ENCODE data around the gene ELN. TPM values are rescaled to one million over a fixed set of nuclear protein-coding genes. Genes with fewer than 3 reads are reported as not detected.

ELN gene
- polyA plus RNA-seq, 6 donors from 2014 or later, result not detected

DNA sequence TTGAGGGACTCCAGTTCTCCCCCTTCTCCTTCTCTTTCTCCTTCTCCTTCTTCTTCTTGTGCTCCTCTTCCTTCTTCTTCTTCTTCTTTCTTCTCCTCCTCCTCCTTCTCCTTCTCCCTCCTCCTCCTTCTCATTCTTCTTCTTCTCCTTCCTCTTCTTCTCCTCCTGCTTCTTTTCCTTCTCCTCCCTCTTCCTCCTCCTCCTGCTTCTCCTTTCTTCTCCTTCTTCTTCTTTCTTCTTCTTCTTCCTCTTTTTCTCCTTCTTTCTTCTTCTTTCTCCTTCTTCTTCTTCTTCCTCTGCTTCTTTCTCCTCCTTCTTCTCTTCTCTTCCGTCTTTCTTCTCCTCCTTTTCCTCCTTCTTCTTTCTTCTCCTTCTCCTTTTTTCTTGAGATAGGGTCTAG is 30.0 kb downstream of the ELN start:
- Mint-ChIP-seq H3K4me3 (no peak overlapping the region), H3K27ac (peak overlapping the region in 1 of 6 donors; percentile 43), H3K27me3 (peaks cover 4 to 36% (median 24%) of the 10 kb centered on the region in 3 donors), H3K36me3 (no peaks in the 10 kb centered on the region), H3K9me3 (peaks cover 0 to 2% (median 0%) of the 10 kb centered on the region in 7 donors), H3K4me1 (peaks cover 0 to 5% (median 4%) of the 10 kb centered on the region in 3 donors)
- ATAC-seq (ENCODE audit: low read depth in 2 of 2) (no peak), DNase-seq (no peak)

DNA sequence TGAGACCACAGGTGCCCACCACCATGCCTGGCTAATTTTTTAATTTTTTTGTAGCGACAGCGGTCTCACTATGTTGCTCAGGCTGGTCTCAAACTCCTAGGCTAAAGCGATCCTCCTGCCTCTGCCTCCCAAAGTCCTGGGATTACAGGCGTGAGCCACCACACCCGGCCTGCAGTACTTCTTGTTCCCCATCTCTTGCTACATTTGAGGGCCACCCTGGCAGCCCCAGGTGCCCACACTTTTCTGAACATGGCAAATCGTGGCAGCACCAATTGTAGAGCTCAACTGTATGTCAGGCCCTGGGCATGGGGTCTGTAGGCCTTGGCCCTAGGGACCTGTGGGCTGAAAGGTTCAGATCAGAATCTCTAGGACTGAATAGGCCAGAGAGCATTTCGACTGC is 30.5 kb downstream of the ELN start:
- ATAC-seq (ENCODE audit: low read depth in 2 of 2) (no peak), DNase-seq (no peak)
- Mint-ChIP-seq H3K27me3 (peaks cover 1 to 35% (median 19%) of the 10 kb centered on the region in 3 donors), H3K36me3 (no peaks in the 10 kb centered on the region), H3K4me1 (peaks cover 0 to 5% (median 4%) of the 10 kb centered on the region in 3 donors), H3K27ac (no peak overlapping the region), H3K4me3 (no peak overlapping the region), H3K9me3 (peaks cover 0 to 2% (median 0%) of the 10 kb centered on the region in 7 donors)

DNA sequence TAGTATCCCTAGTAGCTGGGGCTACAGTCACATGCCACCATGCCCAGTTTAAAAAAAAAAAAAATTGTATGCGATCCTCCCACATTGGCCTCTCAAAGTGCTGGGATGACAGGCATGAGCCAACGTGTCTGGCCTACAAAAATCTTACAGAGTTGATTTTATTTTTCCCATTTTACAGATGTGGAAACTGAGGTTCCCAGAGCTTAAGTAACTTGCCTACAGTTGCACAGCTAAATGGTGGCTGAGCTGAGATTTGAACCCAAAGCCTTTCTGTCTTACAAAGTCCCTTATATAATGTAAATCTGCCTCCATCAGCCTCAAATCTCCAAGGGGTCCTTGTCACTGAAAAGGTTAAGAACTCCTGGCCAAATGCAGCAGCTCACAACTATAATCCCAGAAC is 31.1 kb downstream of the ELN start:
- Mint-ChIP-seq H3K27me3 (peaks cover 0 to 32% (median 14%) of the 10 kb centered on the region in 3 donors), H3K36me3 (no peaks in the 10 kb centered on the region), H3K27ac (peak overlapping the region in 1 of 6 donors; percentile 6), H3K9me3 (peaks cover 0 to 2% (median 0%) of the 10 kb centered on the region in 7 donors), H3K4me3 (no peak overlapping the region), H3K4me1 (peaks cover 0 to 5% (median 4%) of the 10 kb centered on the region in 3 donors)
- DNase-seq (no peak), ATAC-seq (ENCODE audit: low read depth in 2 of 2) (no peak)

DNA sequence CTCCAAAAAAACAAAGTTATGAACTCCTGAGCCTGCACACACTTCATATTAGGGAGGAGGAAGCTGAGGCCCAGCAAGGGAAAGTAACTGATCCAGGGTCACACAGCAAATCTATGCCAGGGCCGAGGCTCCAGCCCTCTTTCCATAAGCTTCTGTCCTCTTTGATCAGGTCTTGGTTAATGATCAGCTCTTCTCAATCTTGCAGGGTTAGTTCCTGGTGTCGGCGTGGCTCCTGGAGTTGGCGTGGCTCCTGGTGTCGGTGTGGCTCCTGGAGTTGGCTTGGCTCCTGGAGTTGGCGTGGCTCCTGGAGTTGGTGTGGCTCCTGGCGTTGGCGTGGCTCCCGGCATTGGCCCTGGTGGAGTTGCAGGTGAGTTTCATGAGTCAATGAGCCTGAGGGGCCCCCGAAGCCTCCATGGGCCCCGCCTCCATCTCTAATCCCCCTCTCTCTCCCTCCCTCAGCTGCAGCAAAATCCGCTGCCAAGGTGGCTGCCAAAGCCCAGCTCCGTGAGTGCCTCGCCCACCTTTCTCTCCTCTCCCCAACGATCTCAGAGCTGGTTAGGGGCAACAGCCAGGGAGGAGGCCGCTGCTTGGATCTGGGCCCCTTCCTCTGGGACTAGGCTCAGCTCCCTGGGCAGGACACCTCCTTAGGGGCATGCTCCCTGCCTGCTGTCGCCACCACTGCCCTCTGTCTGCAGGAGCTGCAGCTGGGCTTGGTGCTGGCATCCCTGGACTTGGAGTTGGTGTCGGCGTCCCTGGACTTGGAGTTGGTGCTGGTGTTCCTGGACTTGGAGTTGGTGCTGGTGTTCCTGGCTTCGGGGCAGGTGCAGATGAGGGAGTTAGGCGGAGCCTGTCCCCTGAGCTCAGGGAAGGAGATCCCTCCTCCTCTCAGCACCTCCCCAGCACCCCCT is 32.0 kb downstream of the ELN start:
- H3K36me3 Mint-ChIP-seq, result no peaks in the 10 kb centered on the region
- peaks cover 0 to 26% (median 11%) of the 10 kb centered on the region in 3 donors for H3K27me3 Mint-ChIP-seq
- no peaks in the 10 kb centered on the region for H3K9me3 Mint-ChIP-seq
- H3K27ac Mint-ChIP-seq, result peak overlapping the region in 2 of 6 donors; percentile 21 to 29
- peaks cover 0 to 5% (median 4%) of the 10 kb centered on the region in 3 donors for H3K4me1 Mint-ChIP-seq
- H3K4me3 Mint-ChIP-seq, result peak overlapping the region in 1 of 8 donors; percentile 29
- DNase-seq (no peak), ATAC-seq (ENCODE audit: low read depth in 2 of 2) (no peak)

DNA sequence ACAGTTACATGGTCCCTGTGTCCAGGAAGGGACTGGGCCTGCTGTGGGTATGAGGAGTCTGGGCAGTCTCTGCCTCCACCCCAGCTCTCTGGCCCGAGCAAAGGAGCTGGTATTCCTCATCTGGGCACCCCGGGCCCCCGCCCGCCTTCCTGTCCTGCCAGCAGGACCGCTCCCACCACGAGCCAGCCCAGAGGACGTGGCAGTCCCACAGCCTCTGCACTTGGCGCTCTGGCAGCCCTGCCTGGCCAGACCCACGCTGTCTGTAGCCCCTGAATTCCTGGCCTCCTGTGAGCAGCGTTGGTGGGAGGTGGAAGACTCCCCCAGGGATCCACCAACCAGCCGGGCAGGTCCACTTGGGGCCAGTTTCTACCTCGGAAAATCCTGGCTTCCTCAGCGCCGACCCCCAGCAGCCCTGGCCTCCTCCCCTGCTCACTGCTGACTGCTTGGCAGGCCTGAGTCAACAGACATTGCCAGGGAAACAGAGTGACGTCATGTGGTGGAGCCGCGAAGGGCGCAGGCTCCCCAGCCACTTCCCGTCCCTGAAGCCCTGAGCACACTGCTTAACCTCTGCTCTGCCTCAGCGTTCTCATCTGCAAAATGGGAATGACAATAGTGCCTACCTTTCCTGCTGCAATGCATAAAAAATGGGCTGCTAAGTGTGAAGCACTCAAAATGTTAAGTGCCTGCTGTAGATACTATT is 34.0 kb downstream of the ELN start:
- peak; percentile 54 to 95 for ATAC-seq (ENCODE audit: low read depth in 2 of 2)
- H3K4me1 Mint-ChIP-seq, result peaks cover 0 to 5% (median 4%) of the 10 kb centered on the region in 3 donors
- no peak overlapping the region for H3K4me3 Mint-ChIP-seq
- peaks cover 0 to 25% (median 11%) of the 10 kb centered on the region in 3 donors for H3K27me3 Mint-ChIP-seq
- H3K36me3 Mint-ChIP-seq, result no peaks in the 10 kb centered on the region
- peak overlapping the region in 1 of 6 donors; percentile 92 for H3K27ac Mint-ChIP-seq
- no peaks in the 10 kb centered on the region for H3K9me3 Mint-ChIP-seq
- no peak for DNase-seq

DNA sequence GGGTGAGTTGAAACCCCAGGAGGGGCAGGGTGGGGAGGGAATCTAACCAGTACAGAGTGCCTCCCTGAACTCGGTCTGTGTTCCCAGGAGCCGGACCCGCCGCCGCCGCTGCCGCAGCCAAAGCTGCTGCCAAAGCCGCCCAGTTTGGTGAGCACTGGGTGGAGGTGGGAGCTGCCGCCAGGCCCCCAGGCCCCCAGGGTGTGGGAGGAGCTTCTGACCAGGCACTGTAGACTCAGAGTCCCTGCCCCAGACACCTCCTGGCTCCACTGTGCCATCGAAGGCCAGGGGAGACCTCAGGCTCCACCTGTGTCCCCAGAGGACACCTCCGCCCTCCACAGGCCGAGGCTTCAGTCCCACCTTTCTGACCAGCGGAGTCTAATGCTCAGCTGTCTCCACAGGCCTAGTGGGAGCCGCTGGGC is 35.3 kb downstream of the ELN start:
- H3K4me1 Mint-ChIP-seq, result peaks cover 0 to under 1% (median under 1%) of the 10 kb centered on the region in 3 donors
- ATAC-seq (ENCODE audit: low read depth in 2 of 2) (no peak), DNase-seq (no peak)
- peaks cover 0 to 18% (median 4%) of the 10 kb centered on the region in 3 donors for H3K27me3 Mint-ChIP-seq
- no peaks in the 10 kb centered on the region for H3K9me3 Mint-ChIP-seq
- H3K36me3 Mint-ChIP-seq, result no peaks in the 10 kb centered on the region
- no peak overlapping the region for H3K4me3 Mint-ChIP-seq
- peak overlapping the region in 1 of 6 donors; percentile 24 for H3K27ac Mint-ChIP-seq

DNA sequence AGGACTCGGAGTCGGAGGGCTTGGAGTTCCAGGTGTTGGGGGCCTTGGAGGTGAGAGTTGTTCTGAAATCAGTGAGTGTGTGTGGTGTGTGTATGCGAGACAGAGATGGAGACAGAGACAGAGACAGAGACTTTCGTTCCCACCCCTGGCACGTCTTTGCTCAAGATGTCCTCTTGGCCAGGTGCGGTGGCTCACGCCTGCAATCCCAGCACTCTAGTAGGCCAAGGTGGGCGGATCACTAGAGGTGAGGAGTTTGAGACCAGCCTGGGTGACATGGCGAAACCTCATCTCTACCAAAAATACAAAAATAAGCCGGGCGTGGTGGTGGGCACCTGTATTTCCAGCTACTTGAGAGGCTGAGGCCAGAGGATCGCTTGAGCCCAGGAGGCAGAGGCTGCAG is 35.7 kb downstream of the ELN start:
- Mint-ChIP-seq H3K4me1 (no peaks in the 10 kb centered on the region), H3K27ac (peak overlapping the region in 3 of 6 donors; percentile 24 to 92 (median 63)), H3K9me3 (no peaks in the 10 kb centered on the region), H3K27me3 (peaks cover 0 to 14% (median 0%) of the 10 kb centered on the region in 3 donors), H3K36me3 (no peaks in the 10 kb centered on the region), H3K4me3 (no peak overlapping the region)
- ATAC-seq (ENCODE audit: low read depth in 2 of 2) (no peak), DNase-seq (no peak)

DNA sequence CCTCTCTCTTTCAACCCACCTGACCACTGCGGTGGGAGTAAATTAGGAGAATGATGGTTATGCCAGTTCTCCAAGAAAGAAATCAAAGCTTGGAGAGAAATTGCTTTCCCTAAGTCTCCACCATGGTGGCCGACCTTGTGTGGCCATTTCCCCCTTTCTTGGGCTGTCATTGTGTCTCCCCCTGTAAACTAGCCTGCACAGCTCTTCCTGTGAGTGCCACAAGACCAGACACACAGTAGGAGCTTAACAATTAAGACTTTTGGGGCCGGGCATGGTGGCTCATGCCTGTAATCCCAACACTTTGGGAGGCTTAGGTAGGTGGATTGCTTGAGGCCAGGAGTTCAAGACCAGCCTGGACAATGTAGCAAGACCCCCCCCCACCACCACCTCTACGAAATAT is 36.7 kb downstream of the ELN start:
- no peaks in the 10 kb centered on the region for H3K36me3 Mint-ChIP-seq
- no peaks in the 10 kb centered on the region for H3K4me1 Mint-ChIP-seq
- H3K4me3 Mint-ChIP-seq, result no peak overlapping the region
- DNase-seq (no peak), ATAC-seq (ENCODE audit: low read depth in 2 of 2) (no peak)
- H3K9me3 Mint-ChIP-seq, result no peaks in the 10 kb centered on the region
- peak overlapping the region in 3 of 6 donors; percentile 9 to 39 (median 34) for H3K27ac Mint-ChIP-seq
- H3K27me3 Mint-ChIP-seq, result peaks cover 0 to 12% (median 0%) of the 10 kb centered on the region in 3 donors

DNA sequence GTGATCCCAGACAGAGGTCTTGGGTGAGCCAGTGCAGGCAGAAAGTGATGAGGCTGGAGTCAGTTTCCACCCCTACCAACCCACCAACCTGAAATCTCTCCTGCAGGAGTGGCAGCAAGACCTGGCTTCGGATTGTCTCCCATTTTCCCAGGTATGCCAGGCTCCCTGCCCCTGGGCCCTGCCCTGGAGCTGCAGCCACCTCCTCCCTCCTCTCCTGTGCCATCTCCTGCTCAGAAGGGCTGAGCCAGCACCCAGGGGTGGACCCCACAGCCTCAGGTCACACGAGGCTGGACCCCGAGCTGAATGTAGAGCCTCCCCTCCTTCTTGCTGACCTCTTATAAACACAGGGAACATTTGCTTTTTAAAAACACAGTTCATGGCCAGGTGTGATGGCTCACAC is 38.7 kb downstream of the ELN start:
- Mint-ChIP-seq H3K4me3 (no peak overlapping the region), H3K4me1 (no peaks in the 10 kb centered on the region), H3K36me3 (no peaks in the 10 kb centered on the region), H3K9me3 (peaks cover 0 to 1% (median 0%) of the 10 kb centered on the region in 7 donors), H3K27me3 (peaks cover 0 to 6% (median 0%) of the 10 kb centered on the region in 3 donors), H3K27ac (no peak overlapping the region)
- DNase-seq (no peak), ATAC-seq (ENCODE audit: low read depth in 2 of 2) (no peak)

DNA sequence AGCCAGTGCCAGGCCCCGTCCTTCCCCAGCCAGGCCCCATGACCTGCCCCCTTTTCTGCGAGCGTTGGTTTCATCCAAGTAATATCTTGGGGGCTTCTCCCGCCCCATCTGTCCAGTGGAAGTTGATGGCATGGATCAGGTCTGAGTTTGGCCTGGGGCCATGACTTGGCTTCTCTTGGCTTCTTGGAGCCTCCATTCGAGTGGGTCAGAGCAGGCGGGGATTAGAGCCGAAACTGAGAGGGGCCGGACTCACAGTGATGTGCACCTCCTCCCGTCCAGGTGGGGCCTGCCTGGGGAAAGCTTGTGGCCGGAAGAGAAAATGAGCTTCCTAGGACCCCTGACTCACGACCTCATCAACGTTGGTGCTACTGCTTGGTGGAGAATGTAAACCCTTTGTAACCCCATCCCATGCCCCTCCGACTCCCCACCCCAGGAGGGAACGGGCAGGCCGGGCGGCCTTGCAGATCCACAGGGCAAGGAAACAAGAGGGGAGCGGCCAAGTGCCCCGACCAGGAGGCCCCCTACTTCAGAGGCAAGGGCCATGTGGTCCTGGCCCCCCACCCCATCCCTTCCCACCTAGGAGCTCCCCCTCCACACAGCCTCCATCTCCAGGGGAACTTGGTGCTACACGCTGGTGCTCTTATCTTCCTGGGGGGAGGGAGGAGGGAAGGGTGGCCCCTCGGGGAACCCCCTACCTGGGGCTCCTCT is 40.6 kb downstream of the ELN start:
- ATAC-seq (ENCODE audit: low read depth in 2 of 2) (no peak), DNase-seq (no peak)
- Mint-ChIP-seq H3K9me3 (peaks cover 0 to 1% (median 0%) of the 10 kb centered on the region in 7 donors), H3K4me3 (no peak overlapping the region), H3K36me3 (no peaks in the 10 kb centered on the region), H3K27ac (peak overlapping the region in 2 of 6 donors; percentile 54 to 92), H3K27me3 (peaks cover 0 to 2% (median 0%) of the 10 kb centered on the region in 3 donors), H3K4me1 (no peaks in the 10 kb centered on the region)

DNA sequence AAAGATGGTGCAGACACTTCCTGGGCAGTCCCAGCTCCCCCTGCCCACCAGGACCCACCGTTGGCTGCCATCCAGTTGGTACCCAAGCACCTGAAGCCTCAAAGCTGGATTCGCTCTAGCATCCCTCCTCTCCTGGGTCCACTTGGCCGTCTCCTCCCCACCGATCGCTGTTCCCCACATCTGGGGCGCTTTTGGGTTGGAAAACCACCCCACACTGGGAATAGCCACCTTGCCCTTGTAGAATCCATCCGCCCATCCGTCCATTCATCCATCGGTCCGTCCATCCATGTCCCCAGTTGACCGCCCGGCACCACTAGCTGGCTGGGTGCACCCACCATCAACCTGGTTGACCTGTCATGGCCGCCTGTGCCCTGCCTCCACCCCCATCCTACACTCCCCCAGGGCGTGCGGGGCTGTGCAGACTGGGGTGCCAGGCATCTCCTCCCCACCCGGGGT is 41.1 kb downstream of the ELN start:
- Mint-ChIP-seq H3K4me3 (no peak overlapping the region), H3K27ac (peak overlapping the region in 1 of 6 donors; percentile 91), H3K4me1 (no peaks in the 10 kb centered on the region), H3K9me3 (peaks cover 0 to 1% (median 0%) of the 10 kb centered on the region in 7 donors), H3K36me3 (no peaks in the 10 kb centered on the region), H3K27me3 (no peaks in the 10 kb centered on the region)
- no peak for ATAC-seq (ENCODE audit: low read depth in 2 of 2)
- DNase-seq, result no peak

DNA sequence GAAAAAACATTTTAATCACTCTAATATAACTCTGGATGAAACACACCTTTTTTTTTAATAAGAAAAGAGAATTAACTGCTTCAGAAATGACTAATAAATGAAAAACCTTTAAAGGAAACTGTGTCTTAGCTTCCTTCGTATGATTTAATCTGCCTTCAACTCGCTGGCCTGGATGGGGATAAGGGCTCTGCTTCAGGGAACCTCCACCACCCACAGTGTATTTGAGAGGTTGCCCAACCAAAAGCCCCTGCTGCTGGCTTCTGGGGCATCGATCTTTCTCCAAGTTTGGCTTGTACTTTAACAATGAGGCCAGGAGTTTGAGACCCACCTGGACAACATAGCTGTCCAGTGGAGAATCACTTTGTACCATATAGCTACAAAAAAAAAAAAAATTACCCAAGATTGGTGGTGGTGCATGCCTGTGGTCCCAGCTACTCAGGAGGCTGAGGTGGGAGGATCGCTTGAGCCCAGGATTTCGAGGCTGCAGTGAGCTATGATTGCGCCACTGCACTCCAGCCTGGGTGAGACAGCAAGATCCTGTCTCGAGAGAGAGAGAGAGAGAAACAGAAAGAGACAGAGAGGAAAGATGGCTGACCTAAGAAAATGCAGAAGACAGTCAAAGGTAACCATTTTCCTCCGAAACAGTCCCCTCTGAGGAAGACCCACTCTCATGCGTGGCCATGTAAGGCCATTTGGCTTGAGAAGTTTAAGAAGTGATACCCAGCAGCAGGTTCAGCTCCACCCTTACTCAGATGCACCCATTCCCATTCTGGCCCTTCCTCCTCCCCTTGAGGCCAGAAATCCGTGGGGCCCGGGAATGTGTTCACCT is 42.0 kb downstream of the ELN start:
- DNase-seq (no peak), ATAC-seq (ENCODE audit: low read depth in 2 of 2) (no peak)
- no peaks in the 10 kb centered on the region for H3K27me3 Mint-ChIP-seq
- no peaks in the 10 kb centered on the region for H3K4me1 Mint-ChIP-seq
- H3K9me3 Mint-ChIP-seq, result peaks cover 0 to 1% (median 0%) of the 10 kb centered on the region in 7 donors
- H3K4me3 Mint-ChIP-seq, result no peak overlapping the region
- peak overlapping the region in 2 of 6 donors; percentile 59 to 90 for H3K27ac Mint-ChIP-seq
- H3K36me3 Mint-ChIP-seq, result no peaks in the 10 kb centered on the region

Measured in naive B cell (primary cell).